Mesendoderm (in vitro differentiated cells): ENCODE data around the gene PTPN18.

Experiments
- DNase-seq: peaks from one replicate; pipeline ENCODE4 v3.0.0; 2013
- H2AK5ac ChIP-seq: 2 replicates; pipeline ENCODE4 v1.6.1; 2013; ENCODE audit warnings: low read length, inconsistent platforms
- H2BK120ac ChIP-seq: 2 replicates; pipeline ENCODE4 v1.6.1; 2013; ENCODE audit warnings: low read depth, mild to moderate bottlenecking, low read length, moderate library complexity, mixed read lengths
- H2BK15ac ChIP-seq: replicated peaks from 2 replicates; pipeline ENCODE4 v1.6.1; 2013; ENCODE audit warnings: low read depth, mild to moderate bottlenecking, moderate library complexity
- H2BK5ac ChIP-seq: 2 replicates; pipeline ENCODE4 v1.6.1; 2013; ENCODE audit warnings: low read length, inconsistent platforms
- H3K18ac ChIP-seq: 2 replicates; pipeline ENCODE4 v1.6.1; 2013; ENCODE audit warnings: mild to moderate bottlenecking, low read length, mixed read lengths
- H3K23ac ChIP-seq: one replicate; pipeline ENCODE4 v1.6.1; 2013; ENCODE audit warnings: low read length
- H3K27ac ChIP-seq: 2 replicates; pipeline ENCODE4 v1.5.1; 2013; ENCODE audit warnings: low read depth, mild to moderate bottlenecking, inconsistent platforms, low read length, moderate library complexity
- H3K27me3 ChIP-seq: 2 replicates; pipeline ENCODE4 v1.6.1; 2013; ENCODE audit warnings: low read length, control low read depth, mild to moderate bottlenecking, inconsistent platforms; ENCODE audit not compliant: insufficient read depth, poor library complexity
- H3K36me3 ChIP-seq: 2 replicates; pipeline ENCODE4 v1.6.1; 2013; ENCODE audit warnings: low read length, inconsistent platforms; ENCODE audit not compliant: control insufficient read depth, insufficient read depth
- H3K4ac ChIP-seq: one replicate; pipeline ENCODE4 v1.6.1; 2013; ENCODE audit warnings: low read depth, mild to moderate bottlenecking, low read length, moderate library complexity
- H3K4me1 ChIP-seq: 2 replicates; pipeline ENCODE4 v1.6.1; 2013; ENCODE audit warnings: low read depth, low read length, inconsistent platforms; ENCODE audit not compliant: control insufficient read depth
- H3K4me2 ChIP-seq: 2 replicates; pipeline ENCODE4 v1.6.1; 2013; ENCODE audit warnings: low read length
- H3K4me3 ChIP-seq: 2 replicates; pipeline ENCODE4 v1.5.1; 2013; ENCODE audit warnings: mild to moderate bottlenecking, low read length
- H3K56ac ChIP-seq: one replicate; pipeline ENCODE4 v1.6.1; 2013; ENCODE audit warnings: low read length
- H3K79me1 ChIP-seq: 2 replicates; pipeline ENCODE4 v1.6.1; 2013; ENCODE audit warnings: low read length, inconsistent platforms
- H3K79me2 ChIP-seq: 2 replicates; pipeline ENCODE4 v1.6.1; 2013; ENCODE audit warnings: mild to moderate bottlenecking, low read length; ENCODE audit not compliant: control insufficient read depth, insufficient read depth
- H3K9ac ChIP-seq: 2 replicates; pipeline ENCODE4 v1.6.1; 2013; ENCODE audit warnings: low read length, inconsistent platforms
- H4K5ac ChIP-seq: one replicate; pipeline ENCODE4 v1.6.1; 2013; ENCODE audit warnings: low read length
- H4K8ac ChIP-seq: one replicate; pipeline ENCODE4 v1.6.1; 2013; ENCODE audit warnings: low read depth, mild to moderate bottlenecking, control low read depth, low read length, moderate library complexity
- WGBS: extraction: QIAGEN DNeasy Blood & Tissue Kit; methylation state at CpG from one replicate; pipeline ENCODE4 v1.1.7; 2013; ENCODE audit warnings: low lambda C conversion rate, missing lambda C conversion rate; ENCODE audit not compliant: insufficient coverage; ENCODE audit errors: extremely low coverage; 5-methylcytosine and 5-hydroxymethylcytosine counted together

Gene PTPN18

GRCh38 chr2:130316596-130316995 lies 39.3 kb upstream of the PTPN18 start:
- no peaks in the 10 kb centered on the region for H3K79me2 ChIP-seq
- no peaks in the 10 kb centered on the region for H3K4me1 ChIP-seq
- H4K5ac ChIP-seq: no peak overlapping the region
- H2BK120ac ChIP-seq: no peak overlapping the region
- H3K18ac ChIP-seq: no peak overlapping the region
- DNase-seq: no peak
- H3K27me3 ChIP-seq: no peaks in the 10 kb centered on the region
- H3K27ac ChIP-seq: no peak overlapping the region
- H3K4me3 ChIP-seq: no peak overlapping the region
- no CpG with 5 or more reads among the region's 1 CpG for WGBS
- no peak overlapping the region for H3K9ac ChIP-seq
- H2BK15ac ChIP-seq: no peak overlapping the region
- H3K4ac ChIP-seq: no peak overlapping the region
- H3K79me1 ChIP-seq: no peaks in the 10 kb centered on the region
- no peak overlapping the region for H3K23ac ChIP-seq
- no peak overlapping the region for H4K8ac ChIP-seq
- H2BK5ac ChIP-seq: no peak overlapping the region
- no peak overlapping the region for H3K56ac ChIP-seq
- no peaks in the 10 kb centered on the region for H3K36me3 ChIP-seq
- no peak overlapping the region for H3K4me2 ChIP-seq
- no peak overlapping the region for H2AK5ac ChIP-seq

GRCh38 chr2:130318906-130319305 lies 37.0 kb upstream of the PTPN18 start:
- Histone ChIP-seq H3K4ac (no peak overlapping the region), H2BK120ac (no peak overlapping the region), H3K79me1 (no peaks in the 10 kb centered on the region), H2BK15ac (no peak overlapping the region), H3K4me3 (no peak overlapping the region), H3K9ac (no peak overlapping the region), H3K4me1 (no peaks in the 10 kb centered on the region), H3K27me3 (no peaks in the 10 kb centered on the region), H4K8ac (no peak overlapping the region), H4K5ac (no peak overlapping the region), H3K18ac (no peak overlapping the region), H3K79me2 (no peaks in the 10 kb centered on the region), H3K4me2 (no peak overlapping the region), H2BK5ac (no peak overlapping the region), H2AK5ac (no peak overlapping the region), H3K56ac (no peak overlapping the region), H3K23ac (no peak overlapping the region), H3K36me3 (no peaks in the 10 kb centered on the region), H3K27ac (no peak overlapping the region)
- DNase-seq: no peak
- WGBS: no CpG with 5 or more reads among the region's 7 CpGs

DNA sequence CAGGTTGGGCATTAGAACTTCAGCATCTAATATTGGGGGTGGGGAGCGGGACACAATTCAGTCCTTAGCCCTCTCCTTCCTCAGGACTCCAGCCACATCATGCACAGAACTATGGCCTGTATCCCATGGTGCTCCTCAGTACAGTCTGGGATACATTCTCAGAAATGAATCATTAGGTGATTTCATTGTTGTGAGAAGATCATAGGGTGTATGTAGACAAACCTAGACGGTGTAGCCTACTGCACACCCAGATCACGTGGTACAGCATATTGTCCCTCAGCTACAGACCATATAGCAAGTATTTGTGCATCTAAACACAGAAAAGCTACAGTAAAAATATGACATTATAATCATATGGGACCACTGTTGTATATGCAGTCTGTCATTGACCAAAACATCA lies 36.3 kb upstream of the PTPN18 start:
- H2BK15ac ChIP-seq: no peak overlapping the region
- H3K4me2 ChIP-seq: no peak overlapping the region
- H3K18ac ChIP-seq: no peak overlapping the region
- no peak for DNase-seq
- no peak overlapping the region for H3K27ac ChIP-seq
- H3K9ac ChIP-seq: no peak overlapping the region
- H4K5ac ChIP-seq: no peak overlapping the region
- H3K23ac ChIP-seq: no peak overlapping the region
- H4K8ac ChIP-seq: no peak overlapping the region
- no peak overlapping the region for H2BK120ac ChIP-seq
- H3K27me3 ChIP-seq: no peaks in the 10 kb centered on the region
- WGBS: no CpG with 5 or more reads among the region's 3 CpGs
- no peaks in the 10 kb centered on the region for H3K36me3 ChIP-seq
- H2AK5ac ChIP-seq: no peak overlapping the region
- H3K4me1 ChIP-seq: no peaks in the 10 kb centered on the region
- H3K56ac ChIP-seq: no peak overlapping the region
- H3K79me2 ChIP-seq: no peaks in the 10 kb centered on the region
- no peak overlapping the region for H3K4me3 ChIP-seq
- H3K79me1 ChIP-seq: no peaks in the 10 kb centered on the region
- no peak overlapping the region for H2BK5ac ChIP-seq
- no peak overlapping the region for H3K4ac ChIP-seq

GRCh38 chr2:130327703-130328527 lies 27.9 kb upstream of the PTPN18 start:
- H3K4me3 ChIP-seq: no peak overlapping the region

DNA sequence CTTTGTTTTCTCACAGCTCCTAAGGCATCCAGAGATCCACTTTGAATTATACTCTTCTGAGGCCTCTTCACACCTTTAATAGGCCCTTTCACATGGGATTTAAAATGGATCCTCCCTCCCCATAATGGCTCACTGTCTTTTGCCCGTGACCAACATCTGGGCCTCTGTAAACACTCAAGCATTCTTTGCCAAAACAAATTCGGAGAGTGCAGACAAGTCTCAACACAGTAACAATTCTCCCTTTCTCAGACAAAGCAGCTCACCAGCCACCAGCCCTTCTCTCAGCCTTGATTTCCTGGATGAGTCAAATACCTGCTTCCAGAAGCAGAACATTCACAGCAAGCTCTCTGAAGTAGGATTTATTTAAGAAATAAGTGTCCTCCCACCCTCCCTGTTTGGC lies 27.1 kb upstream of the PTPN18 start:
- H3K27me3 ChIP-seq: peaks cover 2% of the 10 kb centered on the region
- H2AK5ac ChIP-seq: no peak overlapping the region

More at GRCh38 chr2:130327703-130328527, 27.9 kb upstream of the PTPN18 start:
- Histone ChIP-seq H3K36me3 (no peaks in the 10 kb centered on the region), H4K5ac (no peak overlapping the region), H3K4me2 (no peak overlapping the region), H3K27me3 (peaks cover 2% of the 10 kb centered on the region), H3K27ac (no peak overlapping the region), H3K23ac (no peak overlapping the region), H2AK5ac (no peak overlapping the region), H3K9ac (no peak overlapping the region), H2BK15ac (no peak overlapping the region), H3K18ac (no peak overlapping the region), H4K8ac (no peak overlapping the region), H2BK5ac (no peak overlapping the region), H3K4ac (no peak overlapping the region), H3K4me1 (peaks cover 2% of the 10 kb centered on the region), H3K56ac (peak overlapping the region; percentile 68), H3K79me1 (no peaks in the 10 kb centered on the region), H3K79me2 (no peaks in the 10 kb centered on the region), H2BK120ac (no peak overlapping the region)
- no CpG with 5 or more reads among the region's 43 CpGs for WGBS
- peak; percentile 68 for DNase-seq

More for the DNA sequence above, 27.1 kb upstream of the PTPN18 start:
- H3K23ac ChIP-seq: no peak overlapping the region
- H2BK5ac ChIP-seq: no peak overlapping the region
- H4K5ac ChIP-seq: no peak overlapping the region
- H3K4ac ChIP-seq: no peak overlapping the region
- H2BK15ac ChIP-seq: no peak overlapping the region
- no CpG with 5 or more reads among the region's 2 CpGs for WGBS
- H3K9ac ChIP-seq: no peak overlapping the region
- H3K36me3 ChIP-seq: no peaks in the 10 kb centered on the region
- peak overlapping the region; percentile 13 for H4K8ac ChIP-seq
- H3K18ac ChIP-seq: no peak overlapping the region
- H3K79me2 ChIP-seq: no peaks in the 10 kb centered on the region
- no peaks in the 10 kb centered on the region for H3K79me1 ChIP-seq
- H3K4me2 ChIP-seq: no peak overlapping the region
- no peak overlapping the region for H3K56ac ChIP-seq
- DNase-seq: peak; percentile 37
- no peak overlapping the region for H3K4me3 ChIP-seq
- H3K4me1 ChIP-seq: peaks cover 2% of the 10 kb centered on the region
- no peak overlapping the region for H2BK120ac ChIP-seq
- H3K27ac ChIP-seq: no peak overlapping the region
